MM.1S (cell line): ENCODE measurements around the gene CFAP61.

Experiments
- DNase-seq: peaks from one replicate; pipeline ENCODE4 v3.0.0-alpha.2; 2015
- H2AFZ ChIP-seq: fragments of 300-600 bp; sonication (generic); 2 replicates; pipeline ENCODE4 v1.6.0; 2016; ENCODE audit warnings: antibody characterized with exemption, low read length
- H3F3A ChIP-seq: fragments of 300-600 bp; sonication (generic); 2 replicates; pipeline ENCODE4 v1.6.1; 2016; ENCODE audit warnings: mild to moderate bottlenecking, antibody characterized with exemption, low read length, moderate library complexity, mixed read lengths; ENCODE audit not compliant: insufficient read depth
- H3K27ac ChIP-seq: fragments of 300-600 bp; sonication (generic); 2 replicates; pipeline ENCODE4 v1.5.1; 2016; ENCODE audit warnings: mild to moderate bottlenecking, low read length
- H3K27me3 ChIP-seq: fragments of 300-600 bp; sonication (generic); replicated peaks from 2 replicates; pipeline ENCODE4 v1.6.0; 2016; ENCODE audit warnings: low read length; ENCODE audit not compliant: insufficient read depth
- H3K36me3 ChIP-seq: fragments of 300-600 bp; sonication (generic); replicated peaks from 2 replicates; pipeline ENCODE4 v1.6.1; 2016; ENCODE audit warnings: mild to moderate bottlenecking, low read length, mixed read lengths; ENCODE audit not compliant: insufficient read depth
- H3K4me1 ChIP-seq: fragments of 300-600 bp; sonication (generic); 2 replicates; pipeline ENCODE4 v1.6.1; 2016; ENCODE audit warnings: low read length, mixed read lengths
- H3K4me2 ChIP-seq: fragments of 300-600 bp; sonication (generic); 2 replicates; pipeline ENCODE4 v1.6.0; 2016; ENCODE audit warnings: low read depth, low read length
- H3K4me3 ChIP-seq: fragments of 300-600 bp; sonication (generic); 2 replicates; pipeline ENCODE4 v1.5.1; 2016; ENCODE audit warnings: low read length, mixed read lengths
- H3K79me2 ChIP-seq: fragments of 300-600 bp; sonication (generic); 2 replicates; pipeline ENCODE4 v1.6.1; 2016; ENCODE audit warnings: mixed run types, low read length, mixed read lengths
- H3K9ac ChIP-seq: fragments of 300-600 bp; sonication (generic); 2 replicates; pipeline ENCODE4 v1.6.1; 2016; ENCODE audit warnings: low read length, mixed read lengths
- H3K9me2 ChIP-seq: fragments of 300-600 bp; sonication (generic); replicated peaks from 2 replicates; pipeline ENCODE4 v1.6.1; 2016; ENCODE audit warnings: mild to moderate bottlenecking, low read length, mixed read lengths; ENCODE audit not compliant: insufficient read depth
- H3K9me3 ChIP-seq: fragments of 300-600 bp; sonication (generic); replicated peaks from 2 replicates; pipeline ENCODE4 v1.6.1; 2016; ENCODE audit warnings: mild to moderate bottlenecking, low read length, mixed read lengths; ENCODE audit not compliant: insufficient read depth
- H4K20me1 ChIP-seq: fragments of 300-600 bp; sonication (generic); 2 replicates; pipeline ENCODE4 v1.6.1; 2016; ENCODE audit warnings: mild to moderate bottlenecking, low read length, moderate library complexity, mixed read lengths; ENCODE audit not compliant: insufficient read depth
- EZH2 ChIP-seq: fragments of 300-600 bp; sonication (generic); optimal IDR thresholded peaks from 2 replicates; pipeline ENCODE3; 2017; ENCODE audit warnings: low read depth, mild to moderate bottlenecking, antibody characterized with exemption, low read length, mixed read lengths
- EZH2phosphoT487 ChIP-seq: fragments of 300-600 bp; sonication (generic); IDR thresholded peaks from 2 replicates; pipeline ENCODE4 v1.6.1; 2018; ENCODE audit warnings: antibody characterized with exemption, low read length
- TF ChIP-seq, protein P1 (sequence below): fragments of 300-600 bp; sonication (generic); IDR thresholded peaks from 2 replicates; pipeline ENCODE4 v1.5.1; 2016; ENCODE audit warnings: antibody characterized with exemption, low read length, mixed read lengths

Gene CFAP61

DNA sequence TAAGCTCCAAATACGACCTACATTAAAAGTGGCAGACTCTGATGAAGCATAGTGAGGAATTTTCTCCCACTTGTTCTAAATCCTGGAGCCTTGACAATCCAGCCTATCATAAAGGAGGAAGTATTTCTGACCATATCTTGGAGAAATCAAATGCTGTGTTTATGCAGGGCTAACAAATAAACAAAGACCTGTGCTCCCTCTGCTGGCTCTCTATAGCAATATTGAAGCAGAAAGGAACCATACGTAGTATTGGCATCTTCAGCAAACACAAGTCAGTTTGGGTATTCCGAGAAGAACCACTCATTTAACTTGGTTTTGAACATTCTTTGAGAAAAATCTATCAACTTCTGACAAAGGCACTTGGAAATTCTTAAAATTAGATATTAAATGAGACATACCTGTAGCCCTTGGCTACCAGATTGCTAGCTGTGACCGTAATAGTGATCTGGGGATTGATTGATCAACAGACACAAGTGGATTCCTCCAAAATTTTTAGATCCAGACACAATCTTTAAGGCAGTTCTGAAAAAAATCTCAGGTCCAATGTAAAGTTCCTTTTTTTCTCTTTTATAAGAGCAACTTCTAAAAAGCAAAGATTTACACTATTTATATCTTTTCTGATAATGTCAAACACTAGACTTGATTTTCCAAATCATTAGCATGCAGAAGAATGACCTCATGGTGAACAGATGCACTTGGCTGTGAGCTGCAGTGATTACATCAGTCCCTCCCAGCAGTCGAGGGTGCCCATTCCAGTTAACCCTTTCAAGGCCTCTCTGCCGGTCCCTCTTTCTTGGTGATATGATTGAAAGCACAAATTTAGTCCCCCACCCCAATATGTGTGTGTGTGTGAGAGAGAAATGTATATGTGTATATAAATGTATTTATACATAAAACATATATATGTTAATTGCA lies 355.8 kb downstream of the CFAP61 start:
- no peak for DNase-seq
- TF ChIP-seq, protein P1, sequence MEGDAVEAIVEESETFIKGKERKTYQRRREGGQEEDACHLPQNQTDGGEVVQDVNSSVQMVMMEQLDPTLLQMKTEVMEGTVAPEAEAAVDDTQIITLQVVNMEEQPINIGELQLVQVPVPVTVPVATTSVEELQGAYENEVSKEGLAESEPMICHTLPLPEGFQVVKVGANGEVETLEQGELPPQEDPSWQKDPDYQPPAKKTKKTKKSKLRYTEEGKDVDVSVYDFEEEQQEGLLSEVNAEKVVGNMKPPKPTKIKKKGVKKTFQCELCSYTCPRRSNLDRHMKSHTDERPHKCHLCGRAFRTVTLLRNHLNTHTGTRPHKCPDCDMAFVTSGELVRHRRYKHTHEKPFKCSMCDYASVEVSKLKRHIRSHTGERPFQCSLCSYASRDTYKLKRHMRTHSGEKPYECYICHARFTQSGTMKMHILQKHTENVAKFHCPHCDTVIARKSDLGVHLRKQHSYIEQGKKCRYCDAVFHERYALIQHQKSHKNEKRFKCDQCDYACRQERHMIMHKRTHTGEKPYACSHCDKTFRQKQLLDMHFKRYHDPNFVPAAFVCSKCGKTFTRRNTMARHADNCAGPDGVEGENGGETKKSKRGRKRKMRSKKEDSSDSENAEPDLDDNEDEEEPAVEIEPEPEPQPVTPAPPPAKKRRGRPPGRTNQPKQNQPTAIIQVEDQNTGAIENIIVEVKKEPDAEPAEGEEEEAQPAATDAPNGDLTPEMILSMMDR = peak; percentile 22
- TF ChIP-seq EZH2 = no peak
- no peak for TF ChIP-seq EZH2phosphoT487

DNA sequence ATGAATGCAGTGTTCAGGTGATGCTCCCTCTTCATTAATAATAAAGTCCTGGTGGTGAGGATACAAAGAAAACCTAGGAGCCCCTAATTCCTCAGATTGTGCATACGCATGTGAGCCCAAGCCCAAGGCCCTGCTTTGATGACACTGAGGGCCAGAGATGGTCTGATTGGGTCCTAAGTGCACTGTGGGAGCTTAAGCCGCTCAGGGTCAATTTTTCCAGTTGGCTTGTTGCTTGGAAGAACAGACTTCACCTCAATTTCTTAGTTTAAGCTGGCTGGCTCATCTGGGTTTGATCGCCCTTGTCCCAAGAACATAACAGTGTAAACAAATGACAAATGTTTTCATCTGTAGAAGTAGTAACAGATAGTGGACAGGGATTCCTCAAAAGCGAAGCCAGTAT lies 357.0 kb downstream of the CFAP61 start:
- TF ChIP-seq, protein P1 = no peak
- TF ChIP-seq EZH2phosphoT487 (no peak), EZH2 (no peak)
- H3K4me2 ChIP-seq = no peak overlapping the region
- H3K9ac ChIP-seq = no peak overlapping the region
- no peak overlapping the region for H3K27ac ChIP-seq
- H3F3A ChIP-seq = no peaks in the 10 kb centered on the region
- H3K9me3 ChIP-seq = no peaks in the 10 kb centered on the region
- no peak overlapping the region for H3K4me3 ChIP-seq
- no peak for DNase-seq
- H3K9me2 ChIP-seq = no peaks in the 10 kb centered on the region
- H3K79me2 ChIP-seq = no peaks in the 10 kb centered on the region
- H3K36me3 ChIP-seq = no peaks in the 10 kb centered on the region
- no peak overlapping the region for H2AFZ ChIP-seq
- H3K4me1 ChIP-seq = no peaks in the 10 kb centered on the region
- no peaks in the 10 kb centered on the region for H4K20me1 ChIP-seq
- no peaks in the 10 kb centered on the region for H3K27me3 ChIP-seq

More for the DNA sequence above, 355.8 kb downstream of the CFAP61 start:
- Histone ChIP-seq H3K4me2 (no peak overlapping the region), H2AFZ (no peak overlapping the region), H3K4me3 (no peak overlapping the region), H4K20me1 (no peaks in the 10 kb centered on the region), H3K9ac (no peak overlapping the region), H3K36me3 (no peaks in the 10 kb centered on the region), H3K9me2 (no peaks in the 10 kb centered on the region), H3F3A (no peaks in the 10 kb centered on the region), H3K4me1 (no peaks in the 10 kb centered on the region), H3K9me3 (no peaks in the 10 kb centered on the region), H3K79me2 (no peaks in the 10 kb centered on the region), H3K27ac (no peak overlapping the region), H3K27me3 (no peaks in the 10 kb centered on the region)
